Mammary epithelial cell (primary cell): ENCODE results near the gene RHOC.

Experiments
- CTCF ChIP-seq, 2 donors: IDR thresholded peaks in 1 of 2; conservative IDR thresholded peaks in 1 of 2; 2 replicates each; pipeline ENCODE4 v1.5.1; 2011 to 2012; ENCODE audit warnings: inconsistent platforms in 2 of 2, low read length in 2 of 2, mild to moderate bottlenecking in 2 of 2, control low read depth in 1 of 2, low read depth in 1 of 2; ENCODE audit not compliant: insufficient read depth in 1 of 2; ENCODE audit errors: extremely low read depth in 1 of 2
- EZH2 ChIP-seq: IDR thresholded peaks from 2 replicates; pipeline ENCODE4 v1.6.1; 2012; ENCODE audit warnings: low read length, inconsistent platforms, borderline replicate concordance

GRCh38 chr1:112748396-112748795 is 41.5 kb upstream of the RHOC start:
- no peak for TF ChIP-seq CTCF (conservative IDR thresholded peaks at IDR 0.05 in 1 of 2, IDR thresholded peaks at IDR 0.05 in 1 of 2; ENCODE audit: extremely low read depth in 1 of 2, insufficient read depth in 1 of 2, low read depth in 1 of 2, low read length in 2 of 2)
- no peak for TF ChIP-seq EZH2
